Activated CD4-positive, alpha-beta T cell treated with anti-CD3 and anti-CD28 coated beads, Interleukin-2, amount 50 U/mL, for 48 hours (primary cell): ENCODE measurements around the gene TFPI2.

Source experiments
- DNase-seq, 2 experiments: peaks; one replicate each; pipeline ENCODE4 v3.0.0-alpha.2; 2020

The TFPI2 gene

DNA sequence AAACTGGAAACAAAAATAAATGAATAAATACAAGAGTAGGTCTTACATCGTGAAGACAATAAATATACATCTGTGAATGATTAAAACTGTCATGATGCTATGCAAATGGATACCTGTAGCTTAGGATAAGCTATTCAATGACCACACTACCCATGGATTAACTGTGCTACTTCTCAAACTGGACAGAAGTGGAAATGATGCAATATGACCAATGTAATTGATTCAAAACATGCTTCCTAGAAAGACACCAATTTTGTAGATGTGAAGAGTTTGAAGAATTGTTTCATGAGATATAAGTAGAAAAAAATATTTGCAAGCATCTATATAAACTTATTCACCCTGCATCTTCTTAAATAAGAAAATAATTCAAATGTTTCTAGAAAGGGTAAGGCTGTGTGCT is 36.1 kb downstream of the TFPI2 start:
- no peak for DNase-seq

GRCh38 chr7:93851536-93851935 is 39.0 kb downstream of the TFPI2 start:
- no peak for DNase-seq

GRCh38 chr7:93843260-93843659 is 47.3 kb downstream of the TFPI2 start:
- no peak for DNase-seq

DNA sequence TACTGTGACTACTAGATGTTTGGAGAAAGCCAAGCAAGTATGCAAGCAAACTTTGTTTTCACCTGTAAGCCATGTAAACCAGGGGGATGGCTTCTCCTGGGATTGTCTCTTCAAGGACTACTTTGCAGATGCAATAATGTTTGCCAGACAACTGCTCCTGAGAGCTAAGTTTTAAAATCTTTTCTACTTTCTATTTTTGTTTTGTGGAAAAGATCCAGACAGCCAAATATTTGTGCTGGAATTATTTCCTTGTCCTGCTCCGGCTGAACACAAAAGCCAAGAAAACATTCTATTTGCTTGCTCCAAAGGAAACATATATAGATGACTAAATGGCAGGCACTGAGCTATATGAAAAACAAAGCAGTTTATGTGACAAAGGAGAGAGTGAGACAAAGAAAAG is 51.6 kb downstream of the TFPI2 start:
- no peak for DNase-seq

GRCh38 chr7:93837245-93837644 is 53.3 kb downstream of the TFPI2 start:
- no peak for DNase-seq

- no peak for DNase-seq
These were observed 54.4 kb downstream of the TFPI2 start for GRCh38 chr7:93836116-93836515.

DNA sequence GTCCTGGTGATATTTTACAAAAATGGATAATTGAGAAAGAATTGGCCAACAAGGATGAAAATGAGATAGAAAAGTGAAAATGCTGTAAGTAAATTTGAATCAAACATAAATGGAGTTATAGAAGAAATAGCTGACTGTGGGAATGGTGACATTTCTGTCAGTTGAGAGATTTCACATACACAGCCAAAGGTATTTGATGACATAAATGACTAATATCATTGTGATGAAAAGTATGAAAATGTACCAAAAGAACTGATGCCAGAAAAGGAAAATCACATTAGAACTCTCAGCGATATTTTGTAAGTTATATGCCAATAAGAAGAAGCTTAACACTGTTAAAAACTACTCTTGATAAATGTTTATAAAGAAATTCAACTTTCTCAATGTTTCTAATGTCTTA is 54.9 kb downstream of the TFPI2 start:
- DNase-seq: no peak
